Duodenal mucosa (tissue), 2 donors: ENCODE data around the gene MCM5.
"Not testable (repeated sequence)": the region's sequence is repeated elsewhere in the genome, so short reads cannot be mapped to it uniquely, and the experiment has no call there.

Experiments
- H3K27ac ChIP-seq: one replicate; pipeline ENCODE4 v1.7.0; 2013; ENCODE audit warnings: low read depth, low read length
- H3K27me3 ChIP-seq, 2 donors: one replicate each; pipeline ENCODE4 v1.7.0; 2013; ENCODE audit warnings: low read length in 2 of 2, control low read depth in 1 of 2; ENCODE audit not compliant: insufficient read depth in 2 of 2, control insufficient read depth in 1 of 2
- H3K36me3 ChIP-seq, 2 donors: one replicate each; pipeline ENCODE4 v1.7.0; 2013; ENCODE audit warnings: low read length in 2 of 2, control low read depth in 1 of 2; ENCODE audit not compliant: insufficient read depth in 2 of 2, control insufficient read depth in 1 of 2
- H3K4me1 ChIP-seq, 2 donors: one replicate each; pipeline ENCODE4 v1.7.0; 2013; ENCODE audit warnings: low read length in 2 of 2, control low read depth in 1 of 2; ENCODE audit not compliant: insufficient read depth in 2 of 2, control insufficient read depth in 1 of 2
- H3K4me3 ChIP-seq, 2 donors: one replicate each; pipeline ENCODE4 v1.7.0; 2013; ENCODE audit warnings: low read length in 2 of 2, low read depth in 1 of 2
- H3K9ac ChIP-seq, 2 donors: one replicate each; pipeline ENCODE4 v1.7.0; 2013; ENCODE audit warnings: low read length in 2 of 2, low read depth in 1 of 2
- H3K9me3 ChIP-seq, 2 donors: one replicate each; pipeline ENCODE4 v1.7.0; 2013; ENCODE audit warnings: low read length in 2 of 2, control low read depth in 1 of 2; ENCODE audit not compliant: control insufficient read depth in 1 of 2

The MCM5 gene

DNA sequence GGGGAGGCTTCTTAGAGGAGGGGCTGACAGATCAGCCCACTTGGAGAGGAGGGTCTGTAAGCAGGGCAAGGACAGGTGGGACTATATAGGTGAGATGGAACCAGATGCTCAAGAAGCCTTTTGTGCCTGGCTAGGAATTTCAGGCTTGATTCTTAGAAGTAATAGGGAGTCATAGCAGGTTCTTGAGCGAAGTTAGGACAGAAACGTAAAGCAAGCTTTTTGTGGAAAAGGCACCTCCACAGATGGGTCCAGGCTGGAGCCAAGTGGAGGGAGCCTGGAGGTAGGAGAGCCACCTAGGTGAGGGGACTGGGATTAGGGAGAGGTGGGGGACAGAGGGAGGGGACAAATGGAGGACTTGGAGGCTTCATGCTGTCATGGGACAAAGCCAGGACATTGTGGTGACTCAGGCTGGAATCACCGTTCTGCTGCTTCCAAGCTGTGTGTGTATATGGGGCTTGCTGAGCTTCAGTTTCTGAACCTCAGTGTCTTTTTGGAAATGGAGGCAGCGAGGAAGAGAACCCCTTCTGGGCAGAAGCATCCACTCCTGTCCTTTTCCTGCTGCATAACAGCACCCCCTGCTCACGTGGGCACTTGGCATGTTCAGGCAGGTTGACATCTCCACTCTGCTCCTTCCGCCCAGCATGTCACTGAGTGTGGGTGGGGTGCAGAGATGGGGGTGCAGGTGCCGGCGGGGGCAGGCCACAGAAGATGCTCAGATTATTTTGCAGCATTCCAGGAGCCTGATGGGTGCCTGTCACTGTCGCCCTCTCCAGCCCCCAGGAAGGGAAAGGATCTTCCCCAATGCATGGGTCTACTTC lies 58.0 kb downstream of the MCM5 start:
- H3K9me3 ChIP-seq, result no peaks in the 10 kb centered on the region
- H3K27me3 ChIP-seq, result no peaks in the 10 kb centered on the region
- no peaks in the 10 kb centered on the region for H3K36me3 ChIP-seq
- no peak overlapping the region for H3K27ac ChIP-seq
- H3K4me3 ChIP-seq, result no peak overlapping the region
- H3K4me1 ChIP-seq, result no peaks in the 10 kb centered on the region
- no peak overlapping the region for H3K9ac ChIP-seq

DNA sequence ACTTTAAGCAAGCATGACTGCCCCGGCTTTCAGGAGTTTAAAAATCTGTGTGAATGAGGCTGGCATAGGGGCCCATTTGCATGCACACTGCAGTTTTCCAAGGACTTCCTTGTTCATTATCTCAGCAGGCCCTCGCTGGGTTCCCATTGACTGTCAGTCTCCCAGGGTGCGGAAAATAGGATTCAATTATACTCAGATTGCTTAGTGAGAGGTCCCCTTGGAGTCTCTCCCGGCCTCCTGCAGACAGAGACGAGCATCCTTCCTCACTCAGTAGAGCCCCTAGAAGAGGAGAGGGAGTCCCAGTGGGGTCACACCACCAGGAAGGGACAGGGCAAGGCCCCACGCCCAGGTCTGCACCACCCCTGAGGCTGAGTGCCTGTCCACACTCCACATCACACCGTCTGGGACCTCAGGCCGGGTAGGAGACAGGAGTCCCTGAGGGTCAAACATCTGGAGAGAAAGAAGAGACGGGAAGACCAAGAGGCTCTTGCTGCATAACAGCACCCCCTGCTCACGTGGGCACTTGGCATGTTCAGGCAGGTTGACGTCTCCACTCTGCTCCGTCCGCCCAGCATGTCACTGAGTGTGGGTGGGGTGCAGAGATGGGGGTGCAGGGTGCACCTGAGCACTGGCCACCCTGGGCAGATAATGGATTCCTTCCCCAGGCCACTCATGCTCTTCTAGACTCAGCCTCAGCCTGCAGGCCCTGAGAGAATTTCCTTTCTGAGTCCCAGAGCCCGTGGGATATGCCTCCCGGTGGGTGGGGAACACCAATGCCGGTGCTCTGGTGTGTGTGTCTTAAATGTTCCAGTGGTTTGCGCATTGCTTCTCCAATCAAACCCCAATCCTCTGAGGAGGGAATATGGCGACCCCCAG lies 58.8 kb downstream of the MCM5 start:
- Histone ChIP-seq H3K4me3 (no peak overlapping the region), H3K27me3 (no peaks in the 10 kb centered on the region), H3K27ac (no peak overlapping the region), H3K36me3 (no peaks in the 10 kb centered on the region), H3K9ac (no peak overlapping the region), H3K4me1 (no peaks in the 10 kb centered on the region), H3K9me3 (no peaks in the 10 kb centered on the region)

DNA sequence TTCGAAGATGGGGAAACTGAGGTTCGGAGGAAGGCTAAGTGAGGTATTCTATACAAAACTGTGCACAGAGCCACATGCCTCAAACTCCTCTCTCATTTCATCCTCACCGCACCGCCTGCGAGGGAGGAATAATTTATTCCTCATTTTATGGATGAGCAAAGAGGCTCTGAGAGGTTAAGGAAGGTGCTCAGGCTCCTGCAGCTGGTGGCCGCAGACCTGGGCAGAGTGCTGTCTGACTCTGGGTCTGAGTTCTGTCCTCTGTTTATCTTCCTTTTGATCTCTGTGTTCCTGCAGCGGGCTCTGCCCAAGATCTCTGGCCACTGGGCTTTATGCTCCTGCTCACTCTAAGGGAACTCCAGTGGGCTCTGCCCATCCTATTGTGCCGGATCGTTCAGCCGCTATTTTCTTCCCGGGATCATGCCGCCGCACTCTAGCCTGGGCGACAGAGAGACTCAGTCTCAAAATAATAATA lies 59.5 kb downstream of the MCM5 start:
- Histone ChIP-seq H3K9me3 (no peaks in the 10 kb centered on the region), H3K27me3 (no peaks in the 10 kb centered on the region), H3K9ac (no peak overlapping the region), H3K27ac (no peak overlapping the region), H3K36me3 (no peaks in the 10 kb centered on the region), H3K4me3 (no peak overlapping the region), H3K4me1 (no peaks in the 10 kb centered on the region)

DNA sequence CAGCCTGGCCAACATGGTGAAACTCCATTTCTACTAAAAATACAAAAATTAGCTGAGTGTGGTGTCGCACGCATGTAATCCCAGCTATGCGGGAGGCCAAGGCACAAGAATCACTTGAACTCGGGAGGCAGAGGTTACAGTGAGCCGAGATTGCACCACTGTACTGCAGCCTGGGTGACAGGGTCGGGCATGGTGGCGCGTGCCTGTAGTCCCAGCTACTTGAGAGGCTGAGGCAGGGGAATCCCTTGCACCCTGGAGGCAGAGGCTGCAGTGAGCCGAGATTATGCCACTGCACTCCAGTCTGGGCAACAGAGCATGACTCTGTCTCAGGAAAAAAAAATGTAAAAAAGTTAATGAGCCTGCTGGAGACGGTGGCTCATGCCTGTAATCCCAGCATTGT lies 60.0 kb downstream of the MCM5 start:
- not testable (repeated sequence) for H3K9me3 ChIP-seq, H3K4me3 ChIP-seq, H3K9ac ChIP-seq, H3K36me3 ChIP-seq, H3K4me1 ChIP-seq, H3K27me3 ChIP-seq, H3K27ac ChIP-seq

DNA sequence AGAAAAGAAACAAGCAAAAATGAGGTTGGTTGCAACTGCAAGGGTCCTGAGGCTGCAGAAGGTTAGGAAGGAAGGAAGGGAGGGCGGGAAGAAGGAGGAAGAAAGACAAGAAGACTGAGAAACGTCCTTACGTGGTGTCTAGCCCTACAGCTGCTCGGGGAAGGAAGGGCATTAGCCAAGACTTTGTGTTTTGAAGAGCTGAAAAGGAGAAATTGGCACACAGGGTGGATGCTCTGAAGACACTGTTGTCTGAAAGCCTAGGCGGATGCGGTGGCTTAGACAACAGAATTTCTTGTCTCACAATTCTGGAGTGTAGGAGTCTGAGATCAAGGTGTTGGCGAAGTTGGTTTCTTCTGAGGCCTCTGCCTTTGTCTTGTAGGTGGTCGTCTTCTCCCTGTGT lies 60.7 kb downstream of the MCM5 start:
- H3K4me3 ChIP-seq, result no peak overlapping the region
- H3K9me3 ChIP-seq, result no peaks in the 10 kb centered on the region
- H3K9ac ChIP-seq, result no peak overlapping the region
- no peaks in the 10 kb centered on the region for H3K27me3 ChIP-seq
- H3K4me1 ChIP-seq, result no peaks in the 10 kb centered on the region
- H3K36me3 ChIP-seq, result no peaks in the 10 kb centered on the region
- no peak overlapping the region for H3K27ac ChIP-seq

DNA sequence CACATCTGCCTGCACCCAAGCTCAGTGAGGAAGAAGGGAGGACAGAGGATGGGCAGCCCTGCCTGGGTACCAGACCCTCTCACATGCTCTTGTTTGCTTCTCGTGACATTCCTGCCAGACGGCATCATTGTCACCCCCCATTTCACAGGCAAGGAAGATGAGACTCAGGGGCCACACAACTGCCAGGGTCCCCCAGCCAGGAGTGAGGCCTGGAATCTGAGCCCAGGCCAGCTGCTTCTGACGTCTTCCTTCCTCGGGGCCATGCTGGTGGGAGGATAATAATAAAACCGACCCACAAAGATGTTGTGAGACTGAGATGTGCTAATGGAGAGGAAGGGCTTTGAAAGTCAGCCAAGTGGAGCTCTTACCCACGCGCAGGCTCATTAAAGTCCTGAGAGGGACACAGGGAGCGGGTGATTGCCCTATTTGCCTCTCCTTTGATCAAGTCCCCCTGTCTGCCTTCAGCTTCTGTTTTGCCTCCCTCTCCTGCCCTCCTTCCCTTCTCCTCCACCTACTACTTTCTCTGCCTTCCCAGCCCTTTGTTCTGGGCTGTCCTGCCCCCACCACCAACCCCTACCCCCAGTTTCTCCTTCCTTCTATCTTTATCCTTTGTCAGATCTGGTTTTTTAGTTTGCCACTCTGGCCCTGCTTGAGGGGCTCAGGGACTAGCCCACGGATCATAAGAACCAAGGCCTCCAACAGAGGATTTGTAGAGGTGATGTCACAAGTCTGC lies 62.7 kb downstream of the MCM5 start:
- no peak overlapping the region for H3K4me3 ChIP-seq
- no peak overlapping the region for H3K9ac ChIP-seq
- no peaks in the 10 kb centered on the region for H3K36me3 ChIP-seq
- H3K9me3 ChIP-seq, result no peaks in the 10 kb centered on the region
- no peak overlapping the region for H3K27ac ChIP-seq
- peaks cover 0 to under 1% of the 10 kb centered on the region in 2 donors for H3K4me1 ChIP-seq
- H3K27me3 ChIP-seq, result no peaks in the 10 kb centered on the region

DNA sequence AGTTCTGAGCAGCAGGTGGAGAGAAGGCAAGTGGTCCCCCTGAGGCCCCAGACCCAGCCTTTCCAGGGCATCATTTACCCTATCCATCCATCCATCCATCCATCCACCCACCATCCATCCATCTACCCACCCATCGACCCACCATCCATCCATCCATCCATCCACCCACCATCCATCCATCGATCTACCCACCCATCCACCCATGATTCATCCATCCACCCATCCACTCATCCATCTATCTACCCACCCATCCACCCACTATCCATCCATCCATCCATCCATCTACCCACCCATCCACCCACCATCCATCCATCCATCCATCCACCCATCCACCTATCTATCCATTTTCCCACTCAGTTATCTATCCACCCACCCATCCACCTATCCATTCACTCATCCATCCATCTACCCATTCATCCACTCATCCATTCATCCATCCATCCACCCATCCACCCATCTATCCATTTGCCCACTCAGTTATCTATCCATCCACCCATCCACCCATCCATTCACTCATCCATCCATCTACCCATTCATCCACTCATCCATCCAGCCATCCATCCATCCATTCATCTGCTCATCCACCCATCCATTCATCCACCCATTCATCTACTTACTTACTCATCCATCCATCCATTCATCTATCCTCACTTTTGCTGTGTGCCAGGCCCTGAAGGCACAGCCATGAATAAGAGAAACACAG lies 63.4 kb downstream of the MCM5 start:
- Histone ChIP-seq H3K27me3 (no peaks in the 10 kb centered on the region), H3K36me3 (no peaks in the 10 kb centered on the region), H3K27ac (no peak overlapping the region), H3K9ac (no peak overlapping the region), H3K4me3 (no peak overlapping the region), H3K9me3 (no peaks in the 10 kb centered on the region), H3K4me1 (peaks cover 0 to 7% of the 10 kb centered on the region in 2 donors)

DNA sequence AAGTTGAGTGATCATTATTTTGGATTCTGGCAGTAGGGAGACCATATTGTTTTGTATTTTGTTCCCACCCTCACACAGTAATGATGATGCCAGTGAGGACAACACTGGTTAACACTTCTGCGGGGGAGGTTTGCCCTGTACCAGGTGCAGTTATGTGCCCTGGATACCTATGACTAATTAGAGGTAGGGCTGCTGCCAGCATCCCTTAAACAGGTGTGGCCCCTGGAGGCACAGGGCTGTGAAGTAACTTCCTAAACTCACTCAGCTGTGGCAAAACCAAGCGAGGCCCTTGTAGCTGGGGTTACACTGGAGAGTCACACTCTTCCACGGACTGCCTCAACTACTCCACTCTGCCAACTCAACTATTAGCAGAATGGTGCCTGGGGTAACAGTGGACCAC lies 64.5 kb downstream of the MCM5 start:
- Histone ChIP-seq H3K9ac (no peak overlapping the region), H3K4me3 (no peak overlapping the region)

DNA sequence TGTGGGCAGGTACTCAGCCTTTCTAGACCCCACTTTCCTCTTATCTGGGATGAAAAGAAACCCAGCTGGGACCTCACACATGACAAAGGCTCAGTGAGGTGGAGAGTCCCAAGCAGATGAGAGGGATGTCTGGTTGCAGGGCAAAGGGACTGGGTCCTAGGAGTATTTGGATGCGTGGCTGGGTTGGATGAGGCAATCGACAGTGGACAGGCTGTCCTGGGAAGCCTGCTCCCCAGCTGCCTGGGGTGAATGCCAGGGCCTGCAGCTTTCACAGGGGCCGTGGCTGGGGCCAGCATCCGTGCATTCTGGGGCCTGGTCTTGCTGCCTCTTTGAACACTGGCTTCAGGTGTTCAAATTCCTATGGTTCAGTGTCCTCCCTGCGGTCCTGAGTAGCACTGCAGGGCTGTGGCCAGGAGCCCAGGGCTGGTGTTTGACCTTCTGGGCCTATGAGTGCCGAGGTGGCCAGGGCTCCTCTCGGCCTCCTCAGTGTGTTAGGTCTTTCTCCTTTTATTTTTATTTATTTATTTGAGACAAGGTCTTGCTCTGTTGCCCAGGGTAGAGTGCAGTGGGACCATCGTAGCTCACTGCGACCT lies 65.3 kb downstream of the MCM5 start:
- Histone ChIP-seq H3K4me3 (no peak overlapping the region), H3K9me3 (no peaks in the 10 kb centered on the region), H3K27me3 (no peaks in the 10 kb centered on the region), H3K9ac (no peak overlapping the region), H3K4me1 (peaks cover 0 to 7% of the 10 kb centered on the region in 2 donors), H3K27ac (no peak overlapping the region), H3K36me3 (no peaks in the 10 kb centered on the region)

More for the DNA sequence above, 64.5 kb downstream of the MCM5 start:
- H3K27ac ChIP-seq, result no peak overlapping the region
- no peaks in the 10 kb centered on the region for H3K9me3 ChIP-seq
- H3K4me1 ChIP-seq, result peaks cover 0 to 7% of the 10 kb centered on the region in 2 donors
- H3K36me3 ChIP-seq, result no peaks in the 10 kb centered on the region
- H3K27me3 ChIP-seq, result no peaks in the 10 kb centered on the region
